ENCODE measurements around the gene GTF2IRD2. TPM values are rescaled to one million over a fixed set of nuclear protein-coding genes. Genes with fewer than 3 reads are reported as not detected.
"Not testable (repeated sequence)": the region's sequence is repeated elsewhere in the genome, so short reads cannot be mapped to it uniquely, and the experiment has no call there.

The GTF2IRD2 gene
- total RNA-seq, 6 experiments from 2014 or later = 1.3 to 13.9 (median 7.7) TPM

- H3K36me3 ChIP-seq = not testable (repeated sequence)
Measured at GRCh38 chr7:74756673-74757072, 94.7 kb downstream of the GTF2IRD2 start.

GRCh38 chr7:74753921-74754482 lies 97.4 kb downstream of the GTF2IRD2 start:
- DNase-seq; H3K4me3 ChIP-seq; H3K36me3 ChIP-seq; H3K9me3 ChIP-seq; intact Hi-C loops (cut with DNase I); H3K4me1 ChIP-seq; H3K27ac ChIP-seq; H3K27me3 ChIP-seq: not testable (repeated sequence)
- ATAC-seq = peak in 3 of 4 donors; percentile 24 to 32 (median 29)
- WGBS (ENCODE audit: insufficient coverage, low coverage, low lambda C conversion rate, missing lambda C conversion rate) = no CpG with 5 or more reads among the region's 9 CpGs

More at GRCh38 chr7:74756673-74757072, 94.7 kb downstream of the GTF2IRD2 start:
- H3K4me3 ChIP-seq; H3K9me3 ChIP-seq; H3K27me3 ChIP-seq; H3K4me1 ChIP-seq; DNase-seq; H3K27ac ChIP-seq; intact Hi-C loops (cut with DNase I); ATAC-seq: not testable (repeated sequence)
- WGBS (ENCODE audit: insufficient coverage, low coverage, low lambda C conversion rate, missing lambda C conversion rate) = no CpG with 5 or more reads among the region's 5 CpGs

Small RNAs within 50 kb of the gene (small RNA-seq; reads per million reads assigned to genes)
- 0 reads per million in 2 experiments for gene RF00019

Other genes with a start within 250 kb of the GTF2IRD2 start
- 100 to 1,000 TPM in 2 of 6 experiments, 10 to 100 TPM in 4; 59.0 to 116 (median 90.9) TPM for gene GTF2I, start 193.9 kb downstream of the GTF2IRD2 start, total RNA-seq
- gene NCF1, start 77.6 kb downstream of the GTF2IRD2 start, total RNA-seq = 1 to 10 TPM in 3 of 6 experiments, under 1 TPM in 3; 0.37 to 6.0 (median 1.0) TPM
- gene CASTOR2, start 113.1 kb upstream of the GTF2IRD2 start, total RNA-seq = 10 to 100 TPM in 1 of 6 experiments, 1 to 10 TPM in 5; 2.1 to 10.2 (median 2.8) TPM
- 10 to 100 TPM; 26.3 to 37.5 (median 28.5) TPM for gene RCC1L, start 222.2 kb upstream of the GTF2IRD2 start, total RNA-seq
- 10 to 100 TPM; 14.1 to 24.2 (median 19.1) TPM for gene GTF2IRD2B, start 241.0 kb upstream of the GTF2IRD2 start, total RNA-seq